Metanephros (tissue), 2 donors: ENCODE measurements around the gene IFNL1. TPM values are rescaled to one million over a fixed set of nuclear protein-coding genes. Genes with fewer than 3 reads are reported as not detected.

Experiments used
- small RNA-seq: library from RNA; depleted of rRNA; stranded (forward); fragments of <200 nt; gene quantifications from one replicate; pipeline ENCODE3, GENCODE V24; 2014; ENCODE audit warnings: low replicate concordance
- total RNA-seq: library from RNA; depleted of rRNA; stranded (reverse); fragments of >200 nt; gene quantifications from one replicate; pipeline ENCODE4 v1.2.3, GENCODE V29; 2014

Gene IFNL1
- not detected for total RNA-seq

GRCh38 chr19:39296055-39296645 is at the start of gene IFNL1:
IFNL1 (plus strand) TSS chr19:39296407; CDS start chr19:39296422, 15 bp downstream.

GRCh38 chr19:39248806-39249205 is 47.4 kb upstream of the IFNL1 start, which contains the start of gene IFNL4:
IFNL4 (minus strand) TSS chr19:39248856.

GRCh38 chr19:39268085-39268484 is 28.1 kb upstream of the IFNL1 start, which contains the start of gene IFNL2:
IFNL2 (plus strand) TSS chr19:39268396; CDS start chr19:39268569, 173 bp downstream.

GRCh38 chr19:39341719-39342604 is 45.8 kb downstream of the IFNL1 start, which contains the start of gene SAMD4B:
SAMD4B (plus strand) TSS chr19:39342421; CDS start chr19:39356894, 14,473 bp downstream.

Small RNA genes lying within 50 kb of the gene (small RNA-seq; reads per million reads assigned to genes)
- gene AC011445.2 = 0.09 reads per million

Other genes with a start within 250 kb of the IFNL1 start
- 0.23 TPM for gene ACP7, start 212.0 kb upstream of the IFNL1 start, total RNA-seq
- gene PAK4, start 170.6 kb upstream of the IFNL1 start, total RNA-seq = 38.0 TPM
- 2.3 TPM for gene NCCRP1, start 99.4 kb upstream of the IFNL1 start, total RNA-seq
- gene SYCN, start 92.1 kb upstream of the IFNL1 start, total RNA-seq = not detected
- not detected for gene IFNL3, start 51.4 kb upstream of the IFNL1 start, total RNA-seq
- gene IFNL4, start 47.6 kb upstream of the IFNL1 start, total RNA-seq = not detected
- not detected for gene IFNL2, start 28.0 kb upstream of the IFNL1 start, total RNA-seq
- 2.7 TPM for gene LRFN1, start 24.5 kb downstream of the IFNL1 start, total RNA-seq
- gene GMFG, start 39.6 kb downstream of the IFNL1 start, total RNA-seq = 19.1 TPM
- gene SAMD4B, start 46.0 kb downstream of the IFNL1 start, total RNA-seq = 87.2 TPM
- gene PAF1, start 94.7 kb downstream of the IFNL1 start, total RNA-seq = 30.4 TPM
- 58.0 TPM for gene MED29, start 95.0 kb downstream of the IFNL1 start, total RNA-seq
- gene ZFP36, start 110.4 kb downstream of the IFNL1 start, total RNA-seq = 56.6 TPM
- gene PLEKHG2, start 116.3 kb downstream of the IFNL1 start, total RNA-seq = 76.6 TPM
- gene RPS16, start 139.5 kb downstream of the IFNL1 start, total RNA-seq = 259 TPM
- 57.6 TPM for gene SUPT5H, start 149.2 kb downstream of the IFNL1 start, total RNA-seq
- gene TIMM50, start 184.4 kb downstream of the IFNL1 start, total RNA-seq = 43.8 TPM
- gene DLL3, start 202.5 kb downstream of the IFNL1 start, total RNA-seq = 0.35 TPM
- gene SELENOV, start 218.7 kb downstream of the IFNL1 start, total RNA-seq = 4.7 TPM
- 4.7 TPM for gene EID2B, start 236.4 kb downstream of the IFNL1 start, total RNA-seq
- 13.2 TPM for gene EID2, start 243.8 kb downstream of the IFNL1 start, total RNA-seq